ENCODE results near the gene TEDDM1.

DNA sequence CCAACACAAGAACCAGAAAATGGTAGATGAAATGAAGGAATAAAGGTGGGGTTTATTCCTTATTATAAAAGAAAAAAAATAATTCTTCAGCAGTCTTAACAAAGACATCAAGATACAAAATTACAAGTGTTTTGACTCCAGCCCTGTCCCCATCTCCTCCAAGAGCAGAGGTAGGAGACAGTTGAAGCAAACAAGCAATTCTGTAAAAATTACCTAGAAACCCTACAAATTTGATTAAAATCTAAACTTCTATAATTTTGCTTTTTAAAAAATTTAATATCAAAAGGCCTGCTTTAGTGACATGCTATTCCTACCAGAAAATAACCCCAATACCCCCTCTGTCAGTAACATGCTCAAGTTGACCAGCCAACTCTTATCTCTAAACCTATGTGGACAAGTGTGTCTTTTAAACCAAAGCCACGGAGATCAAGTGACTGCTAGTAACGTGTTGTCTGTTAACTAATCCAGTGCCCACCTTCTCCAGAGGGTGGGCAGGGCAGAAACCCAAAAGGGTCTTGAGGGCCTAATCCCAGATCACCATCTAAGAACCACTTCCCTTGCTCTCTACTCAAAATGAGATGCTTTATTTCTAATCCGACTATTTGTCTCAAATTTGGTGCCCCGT, 17.3 kb downstream of the TEDDM1 start:
- TF ChIP-seq, protein P1, sequence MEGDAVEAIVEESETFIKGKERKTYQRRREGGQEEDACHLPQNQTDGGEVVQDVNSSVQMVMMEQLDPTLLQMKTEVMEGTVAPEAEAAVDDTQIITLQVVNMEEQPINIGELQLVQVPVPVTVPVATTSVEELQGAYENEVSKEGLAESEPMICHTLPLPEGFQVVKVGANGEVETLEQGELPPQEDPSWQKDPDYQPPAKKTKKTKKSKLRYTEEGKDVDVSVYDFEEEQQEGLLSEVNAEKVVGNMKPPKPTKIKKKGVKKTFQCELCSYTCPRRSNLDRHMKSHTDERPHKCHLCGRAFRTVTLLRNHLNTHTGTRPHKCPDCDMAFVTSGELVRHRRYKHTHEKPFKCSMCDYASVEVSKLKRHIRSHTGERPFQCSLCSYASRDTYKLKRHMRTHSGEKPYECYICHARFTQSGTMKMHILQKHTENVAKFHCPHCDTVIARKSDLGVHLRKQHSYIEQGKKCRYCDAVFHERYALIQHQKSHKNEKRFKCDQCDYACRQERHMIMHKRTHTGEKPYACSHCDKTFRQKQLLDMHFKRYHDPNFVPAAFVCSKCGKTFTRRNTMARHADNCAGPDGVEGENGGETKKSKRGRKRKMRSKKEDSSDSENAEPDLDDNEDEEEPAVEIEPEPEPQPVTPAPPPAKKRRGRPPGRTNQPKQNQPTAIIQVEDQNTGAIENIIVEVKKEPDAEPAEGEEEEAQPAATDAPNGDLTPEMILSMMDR (conservative IDR thresholded peaks at IDR 0.05; ENCODE audit: low read depth in 2 of 2): no peak
- TF ChIP-seq JUNB (IDR thresholded peaks at IDR 0.05; ENCODE audit: unreplicated experiment): no peak
- TF ChIP-seq EZH2 (IDR thresholded peaks at IDR 0.05; ENCODE audit: low read depth, unreplicated experiment): no peak

All from GM23338 (cell line).